ENCODE measurements around the gene SHQ1. TPM values are rescaled to one million over a fixed set of nuclear protein-coding genes. Genes with fewer than 3 reads are reported as not detected.

SHQ1 gene
- total and polyA plus RNA-seq, 9 of the 15 experiments (the other 6 are each of a cell fraction or from before 2014, with no cell fraction given), result 9.2 to 25.0 (median 14.1) TPM

DNA sequence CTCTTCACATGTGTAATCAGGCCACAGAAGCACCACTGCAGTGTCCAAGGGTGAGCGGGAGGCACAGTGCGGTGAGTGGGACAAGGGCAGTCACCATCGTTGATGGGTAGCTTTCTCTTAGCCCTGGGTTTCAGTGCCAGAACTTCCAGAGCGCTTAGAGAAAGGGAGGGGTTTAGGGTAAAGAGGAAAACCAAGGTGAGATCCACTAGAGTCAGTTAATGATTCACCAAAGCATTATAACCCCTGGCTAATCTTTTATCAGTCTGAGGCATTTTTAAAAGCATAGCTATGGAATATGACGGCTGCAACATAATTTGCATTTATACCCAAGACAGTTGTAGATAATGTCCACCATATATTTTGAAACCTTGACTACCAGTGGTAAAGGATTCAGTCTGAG is 94.8 kb downstream of the SHQ1 start:
- Histone ChIP-seq H2AFZ (ENCODE audit: low read depth, low read length) (no peak overlapping the region), H3K9ac (ENCODE audit: insufficient read depth in 1 of 2, low read depth in 2 of 2, low read length in 2 of 2) (no peak overlapping the region), H3K9me1 (ENCODE audit: control insufficient read depth, insufficient read depth, low read length) (no peaks in the 10 kb centered on the region), H3K4me3 (no peak overlapping the region), H3K27ac (ENCODE audit: extremely low read depth, low read depth, low read length) (no peak overlapping the region), H3K4me2 (ENCODE audit: insufficient read depth, low read length) (no peak overlapping the region), H3K36me3 (ENCODE audit: control insufficient read depth, insufficient read depth, low read length) (no peaks in the 10 kb centered on the region; the same call in 2 of the 3 replicates), H3K27me3 (ENCODE audit: control insufficient read depth in 2 of 2, insufficient read depth in 2 of 2, low read length in 2 of 2) (no peaks in the 10 kb centered on the region), H3K79me2 (ENCODE audit: control insufficient read depth, insufficient read depth, low read length) (no peaks in the 10 kb centered on the region), H3K4me1 (replicated peaks in 1 of 2; ENCODE audit: control insufficient read depth in 2 of 2, insufficient read depth in 2 of 2, low read length in 2 of 2) (no peaks in the 10 kb centered on the region; a peak in 1 of 5 replicates), H4K20me1 (replicated peaks; ENCODE audit: control insufficient read depth, insufficient read depth, low read length) (no peaks in the 10 kb centered on the region), H3K9me3 (replicated peaks; ENCODE audit: control insufficient read depth, insufficient read depth, low read depth, low read length) (no peaks in the 10 kb centered on the region)
- WGBS (ENCODE audit: insufficient coverage, low coverage, missing lambda C conversion rate), result 69% methylated on average over 2 of the region's 5 CpGs
- no peak for ATAC-seq
- BruUV-seq (replicated peaks), result no TSS peak
- no peak for DNase-seq (ENCODE audit: extremely low read depth in 1 of 4, low spot score in 3 of 4)
- no peak for FAIRE-seq
- POLR2A ChIA-PET, result no interaction called here
- intact Hi-C loops (cut with micrococcal nuclease), result no loop called here
- CTCF ChIA-PET (ENCODE audit: low intra/inter-chr PET ratio), result no interaction called here
- in situ Hi-C loops (cut with MboI), result no loop called here
- TF ChIP-seq CREB3L1 (IDR thresholded peaks at IDR 0.05; ENCODE audit: borderline replicate concordance, low read depth) (no peak), ZC3H8 (IDR thresholded peaks at IDR 0.05) (no peak), ZBTB9 (CRISPR knock-in tag; IDR thresholded peaks at IDR 0.05) (no peak), RBM34 (IDR thresholded peaks at IDR 0.05; ENCODE audit: borderline replicate concordance, insufficient read depth, low read length) (no peak), E2F3 (CRISPR knock-in tag; IDR thresholded peaks at IDR 0.05) (no peak), BRF1 (IDR thresholded peaks at IDR 0.05; ENCODE audit: borderline replicate concordance, extremely low read depth, insufficient read length) (no peak), ZBTB1 (CRISPR knock-in tag; IDR thresholded peaks at IDR 0.05; ENCODE audit: borderline replicate concordance, low read depth) (no peak), CTCF (IDR thresholded peaks at IDR 0.05 in 2 of 3, conservative IDR thresholded peaks at IDR 0.05 in 1 of 3; ENCODE audit: insufficient read depth in 2 of 3, low read depth in 1 of 3, low read length in 3 of 3) (no peak), ZNF551 (CRISPR knock-in tag; IDR thresholded peaks at IDR 0.05) (no peak), GABPB1 (CRISPR knock-in tag; IDR thresholded peaks at IDR 0.05) (no peak), GABPA (tag; conservative IDR thresholded peaks at IDR 0.05; ENCODE audit: low read depth) (no peak), RFX1 (IDR thresholded peaks at IDR 0.05) (no peak), ARID3A (IDR thresholded peaks at IDR 0.05; ENCODE audit: borderline replicate concordance, low read depth, low read length) (no peak), EHMT2 (IDR thresholded peaks at IDR 0.05) (no peak)
- TF ChIP-seq, protein P1, sequence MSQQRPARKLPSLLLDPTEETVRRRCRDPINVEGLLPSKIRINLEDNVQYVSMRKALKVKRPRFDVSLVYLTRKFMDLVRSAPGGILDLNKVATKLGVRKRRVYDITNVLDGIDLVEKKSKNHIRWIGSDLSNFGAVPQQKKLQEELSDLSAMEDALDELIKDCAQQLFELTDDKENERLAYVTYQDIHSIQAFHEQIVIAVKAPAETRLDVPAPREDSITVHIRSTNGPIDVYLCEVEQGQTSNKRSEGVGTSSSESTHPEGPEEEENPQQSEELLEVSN (IDR thresholded peaks at IDR 0.05; ENCODE audit: borderline replicate concordance in 1 of 2, extremely low read depth in 1 of 2, insufficient read depth in 1 of 2, insufficient read length in 1 of 2, low read depth in 1 of 2, low read length in 1 of 2, poor library complexity in 1 of 2, severe bottlenecking in 1 of 2), result no peak
